Measurements from ENCODE around the gene CEACAM21.
"Not testable (repeated sequence)": the region's sequence is repeated elsewhere in the genome, so short reads cannot be mapped to it uniquely, and the experiment has no call there.

DNA sequence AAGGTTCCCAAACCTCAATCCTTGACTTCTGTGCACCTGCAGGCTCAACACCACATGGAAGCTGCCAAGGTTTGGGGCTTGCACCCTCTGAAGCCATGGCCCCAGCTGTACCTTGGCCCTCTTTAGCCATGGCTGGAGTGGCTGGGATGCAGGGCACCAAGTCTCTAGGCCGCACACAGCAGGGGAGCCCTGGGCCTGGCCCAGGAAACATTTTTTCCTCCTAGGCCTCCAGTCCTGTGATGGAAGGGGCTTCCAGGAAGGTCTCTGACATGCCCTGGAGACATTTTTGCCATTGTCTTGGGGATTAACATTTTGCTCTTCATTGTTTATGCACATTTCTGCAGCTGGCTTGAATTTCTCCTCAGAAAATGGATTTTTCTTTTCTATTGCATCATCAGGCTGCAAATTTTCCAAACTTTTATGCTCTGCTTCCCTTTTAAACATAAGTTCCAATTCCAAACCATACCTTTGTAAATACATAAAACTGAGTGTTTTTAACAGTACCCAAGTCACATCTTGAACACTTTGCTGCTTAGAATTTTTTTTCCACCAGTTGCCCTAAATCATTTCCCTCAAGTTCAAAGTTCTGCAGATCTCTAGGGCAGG lies 6.7 kb downstream of the CEACAM21 start:
- TF ChIP-seq, protein P1, sequence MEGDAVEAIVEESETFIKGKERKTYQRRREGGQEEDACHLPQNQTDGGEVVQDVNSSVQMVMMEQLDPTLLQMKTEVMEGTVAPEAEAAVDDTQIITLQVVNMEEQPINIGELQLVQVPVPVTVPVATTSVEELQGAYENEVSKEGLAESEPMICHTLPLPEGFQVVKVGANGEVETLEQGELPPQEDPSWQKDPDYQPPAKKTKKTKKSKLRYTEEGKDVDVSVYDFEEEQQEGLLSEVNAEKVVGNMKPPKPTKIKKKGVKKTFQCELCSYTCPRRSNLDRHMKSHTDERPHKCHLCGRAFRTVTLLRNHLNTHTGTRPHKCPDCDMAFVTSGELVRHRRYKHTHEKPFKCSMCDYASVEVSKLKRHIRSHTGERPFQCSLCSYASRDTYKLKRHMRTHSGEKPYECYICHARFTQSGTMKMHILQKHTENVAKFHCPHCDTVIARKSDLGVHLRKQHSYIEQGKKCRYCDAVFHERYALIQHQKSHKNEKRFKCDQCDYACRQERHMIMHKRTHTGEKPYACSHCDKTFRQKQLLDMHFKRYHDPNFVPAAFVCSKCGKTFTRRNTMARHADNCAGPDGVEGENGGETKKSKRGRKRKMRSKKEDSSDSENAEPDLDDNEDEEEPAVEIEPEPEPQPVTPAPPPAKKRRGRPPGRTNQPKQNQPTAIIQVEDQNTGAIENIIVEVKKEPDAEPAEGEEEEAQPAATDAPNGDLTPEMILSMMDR (IDR thresholded peaks at IDR 0.05) = not testable (repeated sequence)
- not testable (repeated sequence) for TF ChIP-seq POLR2A (IDR thresholded peaks at IDR 0.05)
